HG03280 (cell line): ENCODE results near the gene DTNBP1.

Source experiments
- ATAC-seq: cut with Tn5 transposase; IDR thresholded peaks from one replicate; pipeline ENCODE4 v1.9.1; 2021; ENCODE audit warnings: mild to moderate bottlenecking, moderate library complexity; ENCODE audit not compliant: unreplicated experiment

Gene DTNBP1

DNA sequence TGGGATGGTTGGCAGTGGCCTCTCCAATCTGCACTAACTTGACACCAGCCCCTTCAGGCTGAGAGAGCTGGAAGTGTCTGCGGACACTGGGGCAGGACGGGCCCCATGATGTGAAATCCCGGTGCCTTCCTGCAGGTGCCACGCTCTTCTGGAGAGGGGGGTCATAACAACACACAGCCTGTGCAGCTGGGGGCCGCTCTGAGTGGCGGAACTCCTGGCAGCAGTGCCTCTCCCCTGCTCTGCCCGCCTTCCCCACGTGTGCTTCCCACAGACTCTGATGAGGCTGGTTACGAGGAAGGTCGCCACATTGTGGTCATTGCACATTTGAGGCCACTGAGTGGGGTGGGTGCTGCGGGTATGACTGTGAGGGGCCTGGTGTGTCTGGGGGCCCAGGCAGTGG is 145.2 kb downstream of the DTNBP1 start:
- no peak for ATAC-seq

GRCh38 chr6:15516923-15517560 is 145.8 kb downstream of the DTNBP1 start:
- no peak for ATAC-seq

- no peak for ATAC-seq
Observed at GRCh38 chr6:15516378-15516777, 146.4 kb downstream of the DTNBP1 start.

DNA sequence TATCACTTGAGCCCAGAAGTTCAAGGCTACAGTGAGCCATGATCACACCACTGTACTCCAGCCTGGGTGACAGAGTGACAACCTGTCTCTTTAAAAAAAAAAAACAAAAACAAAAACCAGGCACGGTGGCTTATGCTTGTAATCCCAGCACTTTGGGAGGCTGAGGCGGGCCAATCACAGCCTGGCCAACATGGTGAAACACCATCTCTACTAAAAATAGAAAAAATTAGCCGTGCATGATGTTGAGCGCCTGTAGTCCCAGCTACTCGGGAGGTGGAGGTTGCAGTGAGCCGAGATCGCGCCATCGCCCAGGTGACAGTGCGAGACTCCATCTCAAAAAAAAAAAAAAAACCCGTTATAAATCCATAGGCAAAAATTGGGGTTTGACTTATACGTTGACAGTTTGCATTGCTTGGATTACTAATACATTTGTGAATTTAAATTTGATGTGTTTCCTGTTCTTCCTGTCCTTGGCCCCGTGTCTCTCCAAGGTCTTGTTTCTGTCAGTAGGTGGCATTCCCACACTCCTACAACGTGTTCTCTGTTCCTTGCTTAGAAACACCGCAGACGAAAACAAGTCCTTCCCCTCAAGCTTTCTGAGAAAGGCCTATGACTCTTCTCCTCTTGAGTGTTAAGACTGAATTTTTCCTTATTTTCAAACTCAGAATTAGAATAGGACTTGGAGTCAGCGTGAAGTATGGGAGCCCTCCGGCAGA is 147.0 kb downstream of the DTNBP1 start:
- ATAC-seq: no peak

DNA sequence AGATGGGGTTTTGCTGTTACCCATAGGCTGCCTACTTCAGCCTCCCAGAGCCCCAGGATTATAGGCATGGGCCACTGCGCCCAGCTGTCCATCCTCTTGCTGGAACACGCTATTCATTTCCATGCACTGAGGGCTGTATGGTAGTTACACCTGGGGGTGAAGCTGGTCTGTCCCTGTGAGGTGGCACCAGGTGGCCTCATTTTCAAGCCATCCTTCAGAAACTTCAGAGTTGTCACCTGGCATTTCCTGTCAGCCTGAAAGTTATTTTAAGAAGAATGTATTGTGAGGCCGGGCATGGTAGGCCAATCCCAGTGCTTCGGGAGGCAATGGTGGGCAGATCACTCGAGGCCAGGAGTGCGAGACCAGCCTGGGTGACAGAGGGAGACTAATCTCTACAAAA is 147.6 kb downstream of the DTNBP1 start:
- ATAC-seq: no peak

- no peak for ATAC-seq
Observed at GRCh38 chr6:15513801-15514711, 148.8 kb downstream of the DTNBP1 start.

- no peak for ATAC-seq
Observed at GRCh38 chr6:15513131-15513771, 149.6 kb downstream of the DTNBP1 start.

- ATAC-seq: no peak
Observed at GRCh38 chr6:15512721-15513120, 150.1 kb downstream of the DTNBP1 start.

- no peak for ATAC-seq
Observed at GRCh38 chr6:15512126-15512525, 150.7 kb downstream of the DTNBP1 start.

- no peak for ATAC-seq
Observed at GRCh38 chr6:15511248-15512125, 151.3 kb downstream of the DTNBP1 start.

DNA sequence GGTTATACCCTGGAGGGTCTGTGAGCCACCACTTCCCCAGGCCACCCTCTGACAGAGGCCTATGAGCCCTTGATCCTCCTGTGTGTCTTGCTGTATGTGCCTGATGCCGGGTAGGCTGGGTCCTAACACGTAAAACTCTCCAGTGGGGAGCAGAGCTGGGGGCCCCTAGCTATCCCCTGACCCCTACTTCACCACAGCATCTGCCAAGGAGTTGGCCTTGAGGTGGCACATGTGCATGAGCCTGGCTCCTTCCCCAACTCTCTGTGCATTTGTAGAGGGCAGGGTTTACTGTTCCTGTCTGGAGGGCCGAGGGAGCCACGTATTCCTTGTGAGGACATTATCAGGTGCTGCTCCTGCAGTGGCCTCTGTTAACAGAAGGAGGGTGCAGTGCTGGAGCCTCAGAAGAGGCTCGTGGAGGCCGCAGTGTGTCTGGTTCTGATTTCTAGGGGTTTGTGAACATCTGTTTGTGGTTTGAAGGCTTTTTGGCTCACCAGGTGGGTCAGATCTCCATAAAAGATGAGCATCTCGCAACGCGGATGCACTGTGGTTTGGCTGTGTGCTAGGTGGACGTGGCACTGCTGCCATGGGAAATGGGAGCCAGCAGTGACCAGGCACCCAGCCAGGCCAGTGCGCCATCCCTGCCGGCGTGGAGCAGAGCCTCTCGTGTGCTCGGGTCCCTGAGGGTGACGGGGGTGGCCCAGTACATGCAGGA is 152.1 kb downstream of the DTNBP1 start:
- no peak for ATAC-seq

- no peak for ATAC-seq
Observed at GRCh38 chr6:15510121-15510520, 152.7 kb downstream of the DTNBP1 start.

DNA sequence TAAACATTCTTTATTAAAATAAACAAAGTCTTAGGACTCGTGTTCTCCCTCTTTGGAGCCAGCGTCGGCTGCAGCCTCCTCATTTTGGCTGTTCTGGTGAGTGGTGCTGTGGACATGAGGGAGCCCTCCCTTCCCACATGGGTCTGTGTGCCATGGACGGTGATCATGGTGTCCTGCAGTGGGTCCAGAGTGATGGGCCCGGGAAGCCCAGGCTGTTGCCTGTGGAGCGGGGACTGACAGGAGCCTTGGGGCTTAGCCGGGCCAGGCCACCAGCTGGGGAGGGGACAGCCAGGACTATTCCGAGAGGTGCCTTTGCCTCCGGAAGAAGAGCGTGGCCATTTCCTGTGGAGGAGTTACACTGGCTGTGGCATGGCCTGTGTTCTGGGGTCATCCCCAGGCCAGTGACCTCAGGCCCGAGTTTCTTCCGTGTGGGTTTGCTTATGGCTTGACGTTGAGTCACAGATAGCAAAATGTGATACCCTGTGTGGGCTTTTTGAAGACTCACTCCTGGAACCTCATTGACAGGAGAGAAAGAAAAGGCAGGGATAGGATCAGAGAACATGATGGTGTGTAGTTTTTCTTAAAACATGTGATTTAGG is 153.4 kb downstream of the DTNBP1 start:
- ATAC-seq: no peak

GRCh38 chr6:15508931-15509330 is 153.9 kb downstream of the DTNBP1 start:
- ATAC-seq: no peak

DNA sequence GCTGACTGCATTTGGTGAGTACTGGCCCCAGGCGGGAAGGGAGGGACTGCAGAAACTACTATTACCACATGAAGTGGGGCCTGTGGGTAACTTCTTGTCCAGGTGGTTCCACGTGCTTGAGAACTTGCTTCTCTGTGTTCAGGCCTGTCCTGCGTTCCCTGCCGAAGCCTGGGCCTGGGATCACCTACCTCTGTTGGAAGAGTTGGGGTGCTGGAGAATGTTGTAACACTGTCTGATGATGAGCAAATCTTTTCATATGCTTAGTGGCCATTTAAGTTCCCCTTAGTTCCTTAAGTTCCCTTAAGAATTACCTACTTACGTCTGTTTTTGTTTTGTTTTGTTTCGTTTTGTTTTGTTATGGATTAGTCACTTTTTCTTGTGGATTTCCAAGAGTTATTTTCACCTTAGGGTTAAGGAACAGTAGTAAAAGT is 154.4 kb downstream of the DTNBP1 start:
- no peak for ATAC-seq

GRCh38 chr6:15507746-15508145 is 155.1 kb downstream of the DTNBP1 start:
- ATAC-seq: no peak

DNA sequence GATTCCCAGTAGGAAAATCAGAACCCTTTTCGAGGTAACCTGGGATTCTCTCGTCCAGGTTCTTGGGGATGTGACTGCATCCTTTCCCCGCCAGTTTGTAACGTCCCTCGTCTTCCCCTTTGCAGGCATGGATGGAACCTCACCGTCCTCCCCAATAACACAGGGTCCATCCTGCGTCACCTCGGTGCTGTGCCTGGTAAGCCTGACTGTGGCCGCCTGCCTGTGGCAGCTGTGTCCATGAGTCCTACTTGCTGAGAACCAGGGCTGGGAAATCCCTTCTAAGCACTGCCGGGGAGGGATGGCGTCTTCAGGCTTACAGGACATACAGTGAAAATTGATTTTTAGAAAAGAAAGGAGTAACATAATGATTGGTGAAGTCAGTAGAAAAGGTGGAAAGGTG is 155.6 kb downstream of the DTNBP1 start:
- no peak for ATAC-seq

DNA sequence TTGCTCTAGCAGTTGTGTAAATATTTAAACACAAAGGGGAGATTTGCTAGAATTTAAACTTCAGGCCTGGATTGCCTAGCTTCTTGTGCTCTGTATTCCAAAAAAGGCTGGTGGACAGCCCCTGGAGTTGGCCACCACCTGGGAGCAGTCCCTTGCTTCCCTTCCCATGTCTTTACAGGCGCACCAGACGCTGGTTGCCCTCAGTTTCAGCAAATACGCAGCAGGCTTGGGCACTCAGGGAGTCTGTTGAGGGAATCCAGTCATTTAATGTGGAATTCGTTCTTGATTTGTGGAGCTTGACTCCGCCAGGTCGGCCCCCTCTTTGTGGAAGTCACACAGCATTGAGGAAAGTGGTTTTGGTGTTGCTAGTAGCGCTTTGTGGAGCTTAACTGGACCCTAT is 156.8 kb downstream of the DTNBP1 start:
- ATAC-seq: no peak

DNA sequence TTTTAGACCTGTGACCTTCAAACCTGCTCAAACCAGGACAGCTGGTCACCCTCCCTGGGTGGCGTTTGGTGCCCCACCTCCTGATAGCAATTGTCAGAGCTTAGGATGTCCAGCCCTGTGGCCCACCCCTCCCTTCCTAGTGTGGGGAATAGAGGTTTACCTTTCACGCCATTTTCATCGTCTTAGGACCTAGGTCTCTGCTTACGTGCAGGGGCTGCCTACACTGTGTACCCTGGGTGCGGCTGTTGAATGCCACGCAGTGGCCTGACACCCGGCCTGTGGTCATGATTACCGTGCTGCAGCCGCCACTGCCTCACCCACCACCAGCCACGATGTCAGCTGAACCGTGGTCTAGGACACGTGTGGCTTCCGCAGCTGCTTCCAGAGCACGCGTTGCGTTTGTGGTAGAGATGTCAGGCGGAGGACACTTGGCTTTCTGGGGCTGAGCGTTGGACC is 157.3 kb downstream of the DTNBP1 start:
- no peak for ATAC-seq
